Osteoblast (primary cell): Measurements from ENCODE around the gene CTNND2. TPM values are rescaled to one million over a fixed set of nuclear protein-coding genes. Genes with fewer than 3 reads are reported as not detected.
"Not testable (repeated sequence)": the region's sequence is repeated elsewhere in the genome, so short reads cannot be mapped to it uniquely, and the experiment has no call there.

Experiments used
- DNase-seq: peaks from one replicate; pipeline ENCODE4 v3.0.0; 2011; ENCODE audit warnings: low spot score, mixed read lengths; ENCODE audit not compliant: insufficient read length; ENCODE audit errors: missing footprints
- H2AFZ ChIP-seq: 2 replicates; pipeline ENCODE4 v1.6.0; 2011; ENCODE audit warnings: mild to moderate bottlenecking, low read length
- H3K27ac ChIP-seq: 2 replicates; pipeline ENCODE4 v1.5.1; 2011; ENCODE audit warnings: mild to moderate bottlenecking, low read depth, low read length, moderate library complexity
- H3K27me3 ChIP-seq: 2 replicates; pipeline ENCODE4 v1.6.0; 2012; ENCODE audit warnings: mild to moderate bottlenecking, control low read depth, inconsistent platforms, low read length, moderate library complexity; ENCODE audit not compliant: insufficient read depth
- H3K36me3 ChIP-seq: 2 replicates; pipeline ENCODE4 v1.5.1; 2011; ENCODE audit warnings: mild to moderate bottlenecking, low read length, control low read depth, moderate library complexity; ENCODE audit not compliant: insufficient read depth
- H3K4me1 ChIP-seq: 2 replicates; pipeline ENCODE4 v1.5.1; 2011; ENCODE audit warnings: mild to moderate bottlenecking, low read length, control low read depth, moderate library complexity; ENCODE audit not compliant: insufficient read depth
- H3K4me2 ChIP-seq: 2 replicates; pipeline ENCODE4 v1.6.0; 2011; ENCODE audit warnings: mild to moderate bottlenecking, low read length; ENCODE audit not compliant: insufficient read depth
- H3K4me3 ChIP-seq: fragments of 200-600 bp; sonication (generic); 3 replicates; pipeline ENCODE4 v1.5.1; 2012; ENCODE audit warnings: mild to moderate bottlenecking, low read length, inconsistent platforms; ENCODE audit not compliant: insufficient read depth
- H3K79me2 ChIP-seq: 2 replicates; pipeline ENCODE4 v1.6.0; 2012; ENCODE audit warnings: mild to moderate bottlenecking, low read length, control low read depth, inconsistent platforms; ENCODE audit not compliant: insufficient read depth
- H3K9me3 ChIP-seq: 2 replicates; pipeline ENCODE4 v1.5.1; 2011; ENCODE audit warnings: low read depth, low read length, control low read depth
- H4K20me1 ChIP-seq: 2 replicates; pipeline ENCODE4 v1.6.0; 2012; ENCODE audit warnings: mild to moderate bottlenecking, low read length, control low read depth; ENCODE audit not compliant: insufficient read depth
- total RNA-seq: library from RNA; depleted of rRNA; stranded (reverse); fragments of >200 nt; gene quantifications from 2 replicates; pipeline ENCODE4 v1.2.3, GENCODE V29; 2012
- TF ChIP-seq, protein P1 (sequence below): IDR thresholded peaks from 2 replicates; pipeline ENCODE4 v1.5.1; 2011; ENCODE audit warnings: mild to moderate bottlenecking, low read depth, low read length, moderate library complexity; ENCODE audit errors: extremely low read depth

The CTNND2 gene
- total RNA-seq, 1 donor = not detected

GRCh38 chr5:11420969-11421368 lies 483.3 kb downstream of the CTNND2 start:
- H3K27me3 ChIP-seq = no peaks in the 10 kb centered on the region
- H3K4me1 ChIP-seq = no peaks in the 10 kb centered on the region
- no peak overlapping the region for H3K4me3 ChIP-seq
- no peak overlapping the region for H2AFZ ChIP-seq
- no peaks in the 10 kb centered on the region for H3K36me3 ChIP-seq
- no peak overlapping the region for H3K27ac ChIP-seq
- no peak for DNase-seq
- no peak overlapping the region for H3K4me2 ChIP-seq
- TF ChIP-seq, protein P1, sequence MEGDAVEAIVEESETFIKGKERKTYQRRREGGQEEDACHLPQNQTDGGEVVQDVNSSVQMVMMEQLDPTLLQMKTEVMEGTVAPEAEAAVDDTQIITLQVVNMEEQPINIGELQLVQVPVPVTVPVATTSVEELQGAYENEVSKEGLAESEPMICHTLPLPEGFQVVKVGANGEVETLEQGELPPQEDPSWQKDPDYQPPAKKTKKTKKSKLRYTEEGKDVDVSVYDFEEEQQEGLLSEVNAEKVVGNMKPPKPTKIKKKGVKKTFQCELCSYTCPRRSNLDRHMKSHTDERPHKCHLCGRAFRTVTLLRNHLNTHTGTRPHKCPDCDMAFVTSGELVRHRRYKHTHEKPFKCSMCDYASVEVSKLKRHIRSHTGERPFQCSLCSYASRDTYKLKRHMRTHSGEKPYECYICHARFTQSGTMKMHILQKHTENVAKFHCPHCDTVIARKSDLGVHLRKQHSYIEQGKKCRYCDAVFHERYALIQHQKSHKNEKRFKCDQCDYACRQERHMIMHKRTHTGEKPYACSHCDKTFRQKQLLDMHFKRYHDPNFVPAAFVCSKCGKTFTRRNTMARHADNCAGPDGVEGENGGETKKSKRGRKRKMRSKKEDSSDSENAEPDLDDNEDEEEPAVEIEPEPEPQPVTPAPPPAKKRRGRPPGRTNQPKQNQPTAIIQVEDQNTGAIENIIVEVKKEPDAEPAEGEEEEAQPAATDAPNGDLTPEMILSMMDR = no peak
- H3K79me2 ChIP-seq = no peaks in the 10 kb centered on the region
- H3K9me3 ChIP-seq = no peaks in the 10 kb centered on the region
- no peaks in the 10 kb centered on the region for H4K20me1 ChIP-seq

GRCh38 chr5:11415751-11416150 lies 488.5 kb downstream of the CTNND2 start:
- TF ChIP-seq, protein P1 = no peak
- H4K20me1 ChIP-seq = no peaks in the 10 kb centered on the region
- no peak for DNase-seq
- H3K27me3 ChIP-seq = no peaks in the 10 kb centered on the region
- H3K9me3 ChIP-seq = no peaks in the 10 kb centered on the region
- H3K36me3 ChIP-seq = no peaks in the 10 kb centered on the region
- H3K79me2 ChIP-seq = no peaks in the 10 kb centered on the region
- H3K4me2 ChIP-seq = no peak overlapping the region
- H3K4me1 ChIP-seq = no peaks in the 10 kb centered on the region
- no peak overlapping the region for H3K4me3 ChIP-seq
- no peak overlapping the region for H2AFZ ChIP-seq
- no peak overlapping the region for H3K27ac ChIP-seq

GRCh38 chr5:11414732-11415131 lies 489.5 kb downstream of the CTNND2 start:
- DNase-seq, H3K36me3 ChIP-seq, H3K79me2 ChIP-seq, H3K9me3 ChIP-seq, H3K27me3 ChIP-seq, H4K20me1 ChIP-seq, H3K4me2 ChIP-seq, H3K27ac ChIP-seq, H2AFZ ChIP-seq, H3K4me3 ChIP-seq, H3K4me1 ChIP-seq: not testable (repeated sequence)

DNA sequence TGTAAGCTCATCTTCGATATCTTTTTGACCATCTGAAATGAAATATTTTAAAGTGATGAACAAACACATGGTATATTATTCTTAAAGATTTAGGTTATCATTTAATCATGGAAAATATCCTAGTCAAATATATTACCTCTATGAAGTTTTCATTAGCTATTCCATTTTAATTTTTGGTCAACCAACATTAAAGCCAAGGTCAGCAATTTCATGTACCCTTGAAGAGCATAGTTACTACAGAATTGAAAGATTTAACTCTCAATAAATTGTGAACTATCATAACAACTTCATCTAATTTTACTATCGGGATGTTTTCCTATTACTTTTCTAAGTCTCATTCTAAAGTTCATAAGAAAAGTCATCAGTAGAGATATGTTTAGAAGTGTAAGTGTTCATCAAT lies 492.6 kb downstream of the CTNND2 start:
- no peak overlapping the region for H3K4me2 ChIP-seq
- H3K4me3 ChIP-seq = no peak overlapping the region
- H2AFZ ChIP-seq = no peak overlapping the region
- H3K27me3 ChIP-seq = no peaks in the 10 kb centered on the region
- no peak for DNase-seq
- no peaks in the 10 kb centered on the region for H3K79me2 ChIP-seq
- no peaks in the 10 kb centered on the region for H3K4me1 ChIP-seq
- H4K20me1 ChIP-seq = no peaks in the 10 kb centered on the region
- no peak overlapping the region for H3K27ac ChIP-seq
- TF ChIP-seq, protein P1 = no peak
- H3K9me3 ChIP-seq = no peaks in the 10 kb centered on the region
- H3K36me3 ChIP-seq = no peaks in the 10 kb centered on the region
